NCI-H524 (cell line): ENCODE results near the gene ICAM3.
A peak's percentile ranks its signal among the peaks of the same experiment; 100 is the strongest.

ENCODE experiments used
- DNase-seq, 2 experiments: peaks; one replicate each; lab custom pipeline; 2025; lab: John Stamatoyannopoulos, UW

ICAM3 gene

GRCh38 chr19:10318807-10319682, 20.4 kb downstream of the ICAM3 start:
- DNase-seq: no peak

- no peak for DNase-seq
Observed at GRCh38 chr19:10317857-10318462, 21.5 kb downstream of the ICAM3 start.

- no peak for DNase-seq
Observed at GRCh38 chr19:10317045-10317856, 22.2 kb downstream of the ICAM3 start.

- DNase-seq: no peak
Observed at GRCh38 chr19:10316229-10317044, 23.0 kb downstream of the ICAM3 start.

- peak; percentile 85 to 93 for DNase-seq
Observed at GRCh38 chr19:10315335-10316214, 23.8 kb downstream of the ICAM3 start, which contains the start of gene FDX2. FDX2 (minus strand) TSS chr19:10316015; CDS start chr19:10315996, 19 bp downstream.

- DNase-seq: no peak
Observed at GRCh38 chr19:10309423-10309822, 30.0 kb downstream of the ICAM3 start, which contains the start of gene ZGLP1. ZGLP1 (minus strand) TSS chr19:10309815.

GRCh38 chr19:10306327-10306726, 33.1 kb downstream of the ICAM3 start:
- DNase-seq: no peak

GRCh38 chr19:10305139-10305806, 34.2 kb downstream of the ICAM3 start:
- peak in 1 of 2 experiments; percentile 63 for DNase-seq

- DNase-seq: peak; percentile 52 to 73
Observed at GRCh38 chr19:10299545-10300458, 39.6 kb downstream of the ICAM3 start.

- no peak for DNase-seq
Observed at GRCh38 chr19:10295847-10296591, 43.4 kb downstream of the ICAM3 start.

GRCh38 chr19:10295305-10295846, 44.0 kb downstream of the ICAM3 start:
- no peak for DNase-seq

- no peak for DNase-seq
Observed at GRCh38 chr19:10294368-10294697, 45.1 kb downstream of the ICAM3 start.

- DNase-seq: no peak
Observed at GRCh38 chr19:10293637-10294367, 45.6 kb downstream of the ICAM3 start.

GRCh38 chr19:10292789-10293636, 46.4 kb downstream of the ICAM3 start:
- no peak for DNase-seq

GRCh38 chr19:10292206-10292788, 47.1 kb downstream of the ICAM3 start:
- DNase-seq: no peak
